NK-92 treated with Interleukin-12 subunit alpha and Interleukin-12 subunit beta, amount 100 ng/mL, for 24 hours (cell line): Measurements from ENCODE around the gene APOM.

Source experiments
- DNase-seq: peaks from one replicate; lab custom pipeline; 2025; lab: John Stamatoyannopoulos, UW

The APOM gene

GRCh38 chr6:31631209-31631608 lies 24.5 kb upstream of the APOM start:
- no peak for DNase-seq

GRCh38 chr6:31631681-31632278 lies 23.9 kb upstream of the APOM start:
- DNase-seq = no peak

- no peak for DNase-seq
These were observed 23.3 kb upstream of the APOM start for GRCh38 chr6:31632279-31632946.

- no peak for DNase-seq
These were observed 22.2 kb upstream of the APOM start for GRCh38 chr6:31633447-31633846.

- DNase-seq = no peak
These were observed 21.6 kb upstream of the APOM start for GRCh38 chr6:31634131-31634530.

- DNase-seq = no peak
These were observed 20.6 kb upstream of the APOM start for GRCh38 chr6:31634969-31635575.

- DNase-seq = no peak
These were observed 18.7 kb upstream of the APOM start for GRCh38 chr6:31636698-31637596.

GRCh38 chr6:31639043-31639442 lies 16.7 kb upstream of the APOM start:
- no peak for DNase-seq

GRCh38 chr6:31639449-31639861 lies 16.2 kb upstream of the APOM start:
- DNase-seq = no peak

- DNase-seq = no peak
These were observed 15.1 kb upstream of the APOM start for GRCh38 chr6:31640612-31641011.

GRCh38 chr6:31641370-31641769 lies 14.3 kb upstream of the APOM start:
- no peak for DNase-seq

- DNase-seq = no peak
These were observed 12.7 kb upstream of the APOM start for GRCh38 chr6:31642798-31643570.

GRCh38 chr6:31643818-31644454 lies 11.8 kb upstream of the APOM start:
- no peak for DNase-seq

- DNase-seq = no peak
These were observed 10.4 kb upstream of the APOM start for GRCh38 chr6:31645325-31645724.

- DNase-seq = no peak
These were observed 4.0 kb upstream of the APOM start for GRCh38 chr6:31651602-31652191.

- peak; percentile 88 for DNase-seq
These were observed 2.6 kb upstream of the APOM start for GRCh38 chr6:31652925-31653724.

GRCh38 chr6:31654574-31655348 lies 933 bp upstream of the APOM start:
- DNase-seq = no peak

- DNase-seq = peak; percentile 18
These were observed 1.9 kb downstream of the APOM start for GRCh38 chr6:31657406-31658157.
